Hematopoietic multipotent progenitor cell treated with erythropoietin and hydrocortisone succinate and interleukin-3 and kit ligand, for 17 days (in vitro differentiated cells): ENCODE measurements around the gene CPB1.

Experiments
- DNase-seq: peaks from one replicate; pipeline ENCODE4 v3.0.0-alpha.2; 2015; ENCODE audit warnings: low spot score

The CPB1 gene

GRCh38 chr3:148829926-148830325 is 2.3 kb downstream of the CPB1 start:
- no peak for DNase-seq

DNA sequence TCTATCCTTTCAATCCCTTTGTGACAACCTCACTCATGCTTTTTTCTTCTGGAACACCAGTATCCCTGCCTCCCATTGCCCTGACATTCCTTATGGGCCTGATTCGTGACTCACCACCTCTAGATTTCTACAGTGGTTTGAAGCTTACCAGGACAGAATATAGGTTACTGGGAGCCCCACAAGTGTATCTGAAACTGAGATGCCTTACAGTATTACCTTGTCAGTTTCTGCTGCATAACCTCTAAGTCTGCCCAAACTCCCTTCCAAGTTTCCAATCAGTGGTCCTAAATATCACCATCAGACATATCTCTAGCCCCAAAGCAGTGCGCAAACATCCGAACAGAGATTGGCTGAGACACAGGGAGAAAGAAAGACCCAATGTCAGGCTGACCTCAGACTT is 5.6 kb downstream of the CPB1 start:
- no peak for DNase-seq

DNA sequence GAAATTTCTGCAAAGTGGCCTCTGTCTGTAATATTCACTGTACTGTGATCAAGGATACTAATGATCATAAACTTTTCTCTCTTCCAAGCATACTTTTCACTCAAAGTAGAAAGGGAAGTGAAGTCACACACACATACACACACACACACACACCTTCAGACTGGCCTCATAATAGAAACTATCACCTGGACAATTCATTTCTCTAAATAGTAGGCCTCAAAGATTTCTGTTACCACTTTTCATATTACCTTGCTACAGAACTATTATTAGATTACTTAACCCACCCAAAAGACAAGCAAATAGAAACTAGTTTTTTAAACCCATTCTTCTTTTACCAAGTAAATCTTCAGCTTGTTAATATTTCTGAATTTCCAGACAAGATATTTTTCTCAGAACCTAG is 12.2 kb downstream of the CPB1 start:
- no peak for DNase-seq

DNA sequence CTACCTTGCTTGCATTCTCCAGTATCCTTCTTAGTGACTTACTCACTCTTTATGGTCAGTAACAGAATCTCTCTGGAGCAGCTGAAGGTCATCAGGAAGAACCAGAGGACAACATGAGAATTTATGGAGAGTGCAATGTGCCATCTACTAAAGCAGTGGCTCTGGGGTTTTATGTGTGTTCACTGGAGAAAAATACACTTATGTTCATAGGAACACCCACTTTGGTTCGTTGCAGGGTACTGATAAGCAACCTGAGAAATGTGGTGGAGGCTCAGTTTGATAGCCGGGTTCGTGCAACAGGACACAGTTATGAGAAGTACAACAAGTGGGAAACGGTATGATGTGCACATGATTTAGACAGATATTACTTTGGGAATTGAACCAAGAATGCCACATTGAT is 12.8 kb downstream of the CPB1 start:
- no peak for DNase-seq

GRCh38 chr3:148845756-148846395 is 18.3 kb downstream of the CPB1 start:
- DNase-seq = no peak

GRCh38 chr3:148847351-148847750 is 19.7 kb downstream of the CPB1 start:
- no peak for DNase-seq

DNA sequence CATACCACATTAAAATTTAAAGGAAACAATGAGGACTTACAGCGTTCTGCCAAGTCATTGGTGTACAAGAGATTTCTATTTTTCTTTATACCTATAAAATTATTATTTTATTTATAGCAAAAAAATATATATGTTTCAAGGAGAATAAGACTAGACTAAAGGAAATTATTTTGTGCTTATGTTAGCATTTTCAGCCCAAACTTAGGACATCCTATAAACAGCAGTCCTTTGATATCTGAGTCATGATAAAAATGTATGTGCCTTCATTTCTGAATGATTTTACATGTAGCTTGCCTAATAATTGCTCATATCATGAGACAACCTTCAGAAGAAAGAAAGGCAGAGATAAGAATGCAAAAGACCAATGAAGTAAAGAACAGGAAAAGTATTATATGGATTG is 20.8 kb downstream of the CPB1 start:
- no peak for DNase-seq

- DNase-seq = no peak
These were observed 24.8 kb downstream of the CPB1 start for GRCh38 chr3:148852271-148852992.

DNA sequence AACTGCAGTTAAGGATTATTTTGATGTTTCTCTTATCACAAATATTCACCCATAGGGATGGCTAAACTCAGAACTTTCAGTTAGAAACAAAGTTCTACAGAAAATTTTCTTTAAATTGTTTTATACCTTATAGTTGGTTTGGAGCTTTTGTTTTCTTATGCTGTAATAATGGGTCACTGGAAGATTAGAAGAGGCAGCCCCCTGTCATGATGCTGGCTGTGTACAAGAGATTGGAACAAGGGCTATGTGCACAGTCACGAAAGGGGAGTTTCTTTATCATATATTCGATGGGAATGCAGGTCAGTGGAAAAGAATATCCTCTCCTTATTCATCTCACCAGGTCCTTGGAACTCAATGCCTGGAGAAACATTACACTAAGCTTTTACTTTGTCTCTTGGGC is 25.5 kb downstream of the CPB1 start:
- no peak for DNase-seq

DNA sequence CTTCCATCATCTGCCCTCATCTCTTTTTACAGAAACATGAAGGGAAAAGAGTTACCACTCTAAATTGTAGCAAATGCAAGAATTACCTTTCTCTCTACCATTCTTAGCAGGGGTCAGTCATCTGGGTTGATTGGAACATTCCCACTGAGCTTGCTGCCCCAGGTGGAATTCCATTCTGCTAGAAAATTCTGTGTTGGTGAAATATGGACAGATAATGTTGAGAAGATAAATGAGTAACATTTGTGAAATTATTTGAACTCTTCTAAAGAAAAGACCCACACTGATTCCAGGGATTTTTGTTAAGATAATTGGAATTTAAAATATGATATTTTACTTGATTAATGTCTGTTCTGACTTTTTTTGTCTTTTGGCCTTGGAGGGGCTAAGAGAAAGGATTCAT is 26.4 kb downstream of the CPB1 start:
- DNase-seq = no peak

DNA sequence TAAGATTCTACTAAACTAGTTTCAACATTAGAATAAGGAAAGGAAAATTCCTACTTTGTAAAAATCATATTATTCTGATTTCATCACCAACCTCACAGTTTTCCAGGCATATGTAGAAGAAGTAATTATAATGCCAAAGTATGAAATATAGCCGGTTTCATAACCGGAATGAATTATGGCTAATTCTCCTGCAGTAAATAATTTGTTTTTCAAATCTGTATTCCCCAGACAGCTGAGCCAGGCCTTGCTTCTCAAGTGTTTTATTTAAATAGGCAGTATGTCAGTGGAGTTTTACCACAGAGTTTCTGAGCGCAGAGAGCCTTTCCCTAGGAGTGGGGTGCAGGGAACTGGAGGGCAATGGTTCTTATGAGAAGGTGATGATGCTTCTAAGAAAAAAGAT is 28.8 kb downstream of the CPB1 start:
- DNase-seq = no peak

DNA sequence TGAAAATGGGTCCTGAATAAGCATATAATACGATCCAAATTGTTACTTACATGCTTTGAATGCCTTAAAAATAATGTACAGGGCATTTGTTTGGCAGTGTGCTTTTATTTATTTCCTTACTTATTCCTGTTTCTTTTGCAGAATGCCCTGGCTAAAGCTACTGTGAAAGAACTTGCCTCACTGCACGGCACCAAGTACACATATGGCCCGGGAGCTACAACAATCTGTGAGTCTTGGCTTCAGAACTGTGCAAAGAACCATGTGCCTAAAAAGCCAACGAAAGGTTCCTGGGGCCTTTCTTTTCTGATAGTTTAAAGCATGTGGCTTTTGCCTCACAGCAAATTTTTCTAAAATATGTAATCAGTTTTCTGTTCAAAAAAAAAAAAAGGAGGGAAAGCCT is 29.7 kb downstream of the CPB1 start:
- no peak for DNase-seq

DNA sequence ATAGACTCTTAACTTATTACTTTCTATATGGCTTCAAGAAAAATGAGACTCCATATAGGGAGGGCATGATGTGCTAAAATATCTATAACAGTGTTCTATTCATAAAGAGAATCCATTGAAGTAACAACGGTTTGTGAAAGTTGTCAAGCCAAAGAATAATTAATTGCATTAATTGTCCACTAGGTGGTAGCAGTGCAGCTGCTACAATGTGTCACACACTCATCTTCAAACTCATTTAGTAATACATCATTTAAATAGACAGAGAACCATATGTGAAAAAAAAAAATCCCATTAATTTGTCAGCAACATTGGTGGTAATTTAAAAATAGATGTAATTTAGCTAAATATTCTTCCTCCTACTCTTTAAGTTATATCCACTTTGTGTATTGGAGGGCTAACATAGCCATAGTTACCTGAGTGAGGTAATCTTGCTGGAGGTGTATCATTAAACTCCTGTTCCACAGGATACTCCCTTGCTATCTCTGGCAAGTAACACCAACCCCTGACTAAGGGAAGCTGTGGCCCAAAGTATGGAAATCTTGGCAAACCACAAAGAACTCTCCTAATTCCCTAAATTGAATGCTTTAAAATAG is 33.8 kb downstream of the CPB1 start:
- peak; percentile 67 for DNase-seq

DNA sequence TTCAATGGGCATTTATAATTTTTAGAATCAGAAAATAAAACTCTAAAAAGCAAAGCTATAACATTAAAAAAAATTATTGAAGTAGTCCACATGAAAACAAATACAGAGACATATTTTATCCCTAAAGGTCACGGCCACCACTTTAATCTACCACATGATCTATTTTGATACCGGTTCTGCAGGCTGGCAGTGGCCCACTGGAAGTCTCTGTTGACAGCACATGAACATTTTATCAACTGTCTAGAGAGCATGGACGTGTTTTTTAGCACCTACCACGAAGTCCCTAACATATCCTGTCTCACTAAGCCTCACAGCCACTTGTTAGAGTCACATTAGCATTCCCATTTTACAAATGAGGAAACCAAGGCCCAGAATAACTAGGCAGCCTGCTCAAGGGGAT is 35.7 kb downstream of the CPB1 start:
- no peak for DNase-seq

- DNase-seq = no peak
These were observed 36.2 kb downstream of the CPB1 start for GRCh38 chr3:148863814-148864213.

GRCh38 chr3:148865049-148865448 is 37.4 kb downstream of the CPB1 start, which contains the start of gene CPA3:
Gene CPA3 (plus strand): TSS chr3:148865296. CDS start chr3:148865308, 12 bp downstream.
- no peak for DNase-seq

DNA sequence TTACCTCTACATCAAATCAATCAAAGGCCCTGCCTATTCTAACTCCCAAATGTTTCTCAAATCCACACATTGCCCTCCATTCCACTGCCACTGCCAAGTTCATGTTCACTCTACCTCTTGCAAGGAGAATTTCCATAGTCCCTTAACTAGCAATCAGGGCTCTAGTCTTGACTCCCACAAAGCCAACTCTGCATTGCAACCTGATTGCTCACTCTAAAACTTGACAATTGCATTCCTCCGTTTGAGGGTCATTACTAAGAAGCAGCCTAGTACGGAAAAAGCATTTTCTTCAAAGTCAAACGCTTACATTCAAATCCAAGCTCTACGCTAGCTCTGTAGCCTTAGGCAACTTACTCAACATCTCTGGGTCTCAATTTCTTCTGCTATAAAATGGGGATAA is 38.6 kb downstream of the CPB1 start:
- no peak for DNase-seq

- no peak for DNase-seq
These were observed 45.8 kb downstream of the CPB1 start for GRCh38 chr3:148873270-148873927.

DNA sequence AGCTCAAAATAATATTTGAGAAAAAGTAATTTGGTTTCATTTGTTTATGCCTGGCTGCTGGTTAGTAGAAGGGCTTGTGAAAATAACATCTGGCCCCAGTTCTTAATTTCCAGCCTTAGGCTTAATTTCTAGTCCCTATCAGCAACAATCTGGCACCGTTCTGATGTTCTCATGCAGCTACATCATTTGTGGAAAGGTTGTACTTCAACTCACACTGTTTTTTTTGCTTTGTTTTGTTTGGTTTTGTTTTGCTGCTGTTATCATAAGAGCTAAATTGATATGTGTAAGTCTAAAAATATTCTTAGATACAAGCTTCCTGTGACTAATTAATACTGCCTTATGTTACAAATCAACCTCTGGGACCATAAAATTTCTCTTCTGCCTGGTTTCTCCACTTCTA is 46.4 kb downstream of the CPB1 start:
- DNase-seq = no peak

GRCh38 chr3:148878095-148878494 is 50.5 kb downstream of the CPB1 start:
- DNase-seq = no peak

GRCh38 chr3:148879256-148879655 is 51.6 kb downstream of the CPB1 start:
- no peak for DNase-seq

GRCh38 chr3:148880681-148881080 is 53.1 kb downstream of the CPB1 start:
- no peak for DNase-seq

GRCh38 chr3:148881286-148881685 is 53.7 kb downstream of the CPB1 start:
- DNase-seq = no peak
